Endodermal cell (in vitro differentiated cells): Measurements from ENCODE around the gene PELI3. TPM values are rescaled to one million over a fixed set of nuclear protein-coding genes. Genes with fewer than 3 reads are reported as not detected.
"Not testable (repeated sequence)": the region's sequence is repeated elsewhere in the genome, so short reads cannot be mapped to it uniquely, and the experiment has no call there.

Experiments
- DNase-seq: peaks from one replicate; pipeline ENCODE4 v3.0.0-alpha.2; 2017
- H3K27ac ChIP-seq: 2 replicates; pipeline ENCODE4 v1.5.1; 2013; ENCODE audit warnings: mild to moderate bottlenecking, low read depth, low read length, moderate library complexity
- H3K27me3 ChIP-seq: 2 replicates; pipeline ENCODE4 v1.6.1; 2013; ENCODE audit warnings: mild to moderate bottlenecking, low read length, moderate library complexity; ENCODE audit not compliant: insufficient read depth, control insufficient read depth, poor library complexity, severe bottlenecking
- H3K36me3 ChIP-seq: 2 replicates; pipeline ENCODE4 v1.7.0; 2013; ENCODE audit warnings: mild to moderate bottlenecking, low read length, moderate library complexity; ENCODE audit not compliant: control insufficient read depth, insufficient read depth
- H3K4me1 ChIP-seq: one replicate; pipeline ENCODE4 v1.7.0; 2013; ENCODE audit warnings: low read length; ENCODE audit not compliant: control insufficient read depth, insufficient read depth
- H3K4me3 ChIP-seq: 2 replicates; pipeline ENCODE4 v1.5.1; 2013; ENCODE audit warnings: mild to moderate bottlenecking, low read length, moderate library complexity
- H3K9ac ChIP-seq: 2 replicates; pipeline ENCODE4 v1.6.1; 2013; ENCODE audit warnings: mild to moderate bottlenecking, low read length, moderate library complexity; ENCODE audit not compliant: poor library complexity, severe bottlenecking; ENCODE audit errors: extremely low read depth
- H3K9me3 ChIP-seq: 2 replicates; pipeline ENCODE4 v1.6.1; 2013; ENCODE audit warnings: mild to moderate bottlenecking, low read length, moderate library complexity; ENCODE audit not compliant: control insufficient read depth
- H3K27ac Mint-ChIP-seq: 2 replicates; pipeline ENCODE4 v1.8.0; 2020; ENCODE audit warnings: mixed read lengths
- H3K27me3 Mint-ChIP-seq: 2 replicates; pipeline ENCODE4 v1.8.0; 2021; ENCODE audit warnings: mild to moderate bottlenecking, mixed read lengths; ENCODE audit not compliant: insufficient read depth
- H3K36me3 Mint-ChIP-seq: 2 replicates; pipeline ENCODE4 v1.8.0; 2020; ENCODE audit warnings: low read depth, mixed read lengths
- H3K4me1 Mint-ChIP-seq: 2 replicates; pipeline ENCODE4 v1.8.0; 2020; ENCODE audit warnings: mixed read lengths
- H3K4me3 Mint-ChIP-seq: 2 replicates; pipeline ENCODE4 v1.8.0; 2020; ENCODE audit warnings: mild to moderate bottlenecking, moderate library complexity, mixed read lengths
- H3K9me3 Mint-ChIP-seq: 2 replicates; pipeline ENCODE4 v1.8.0; 2020; ENCODE audit warnings: mild to moderate bottlenecking, mixed read lengths
- WGBS, 2 experiments: methylation state at CpG; one replicate each; pipeline versions ENCODE4 v1.1.5 to v1.1.7; 2013; ENCODE audit warnings: missing lambda C conversion rate in 2 of 2, mixed read lengths in 1 of 2; ENCODE audit not compliant: insufficient coverage in 1 of 2, insufficient read length in 1 of 2; 5-methylcytosine and 5-hydroxymethylcytosine counted together
- total RNA-seq, 2 donors: library from RNA; stranded (reverse); fragmentation: NEBNext Ultra II Directional in 1 of 2; extraction: Animal tissue kit (Norgen Biotek cat#: 25700) in 1 of 2; gene quantifications; 2 replicates in 1 of 2; 3 replicates in 1 of 2; pipeline ENCODE4 v1.2.1, GENCODE V29; 2021
- TF ChIP-seq, protein P1 (sequence below): fragments of 200-600 bp; sonication (generic); conservative IDR thresholded peaks from 2 replicates; pipeline ENCODE4 v1.5.0; 2021; ENCODE audit warnings: antibody characterized with exemption, mild to moderate bottlenecking

The PELI3 gene
- total RNA-seq, 2 donors from 2014 or later, result 9.0 to 12.4 TPM

DNA sequence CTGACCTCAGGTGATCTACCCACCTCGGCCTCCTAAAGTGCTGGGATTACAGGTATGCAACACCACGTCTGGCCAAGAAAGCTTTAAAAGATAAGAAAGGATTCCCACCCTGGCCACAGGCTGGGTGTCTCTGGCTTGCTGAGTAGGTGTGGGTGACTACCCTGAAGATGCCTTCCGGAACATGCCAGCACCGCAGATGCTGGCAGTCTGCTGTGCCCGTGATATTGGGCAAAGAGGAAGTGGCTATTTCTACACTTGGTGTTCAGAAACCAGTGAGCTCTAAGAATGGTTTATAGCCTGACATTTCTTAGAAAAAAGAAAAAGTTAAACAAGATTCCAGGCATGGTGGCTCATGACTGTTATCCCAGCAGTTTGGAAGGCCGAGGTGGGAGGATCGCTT is 34.1 kb upstream of the PELI3 start:
- 77 to 87% methylated on average over 7 of the region's 7 CpGs for WGBS, 2 experiments
- Mint-ChIP-seq H3K27ac (no peak overlapping the region), H3K4me1 (no peaks in the 10 kb centered on the region), H3K36me3 (peaks cover 31% of the 10 kb centered on the region), H3K4me3 (no peak overlapping the region), H3K27me3 (peaks cover 2% of the 10 kb centered on the region), H3K9me3 (no peaks in the 10 kb centered on the region)
- H3K4me1 ChIP-seq, result no peaks in the 10 kb centered on the region
- H3K9me3 ChIP-seq, result no peaks in the 10 kb centered on the region
- H3K27me3 ChIP-seq, result no peaks in the 10 kb centered on the region
- H3K9ac ChIP-seq, result no peak overlapping the region
- peaks cover 32% of the 10 kb centered on the region for H3K36me3 ChIP-seq
- H3K4me3 ChIP-seq, result no peak overlapping the region
- H3K27ac ChIP-seq, result no peak overlapping the region
- TF ChIP-seq, protein P1, sequence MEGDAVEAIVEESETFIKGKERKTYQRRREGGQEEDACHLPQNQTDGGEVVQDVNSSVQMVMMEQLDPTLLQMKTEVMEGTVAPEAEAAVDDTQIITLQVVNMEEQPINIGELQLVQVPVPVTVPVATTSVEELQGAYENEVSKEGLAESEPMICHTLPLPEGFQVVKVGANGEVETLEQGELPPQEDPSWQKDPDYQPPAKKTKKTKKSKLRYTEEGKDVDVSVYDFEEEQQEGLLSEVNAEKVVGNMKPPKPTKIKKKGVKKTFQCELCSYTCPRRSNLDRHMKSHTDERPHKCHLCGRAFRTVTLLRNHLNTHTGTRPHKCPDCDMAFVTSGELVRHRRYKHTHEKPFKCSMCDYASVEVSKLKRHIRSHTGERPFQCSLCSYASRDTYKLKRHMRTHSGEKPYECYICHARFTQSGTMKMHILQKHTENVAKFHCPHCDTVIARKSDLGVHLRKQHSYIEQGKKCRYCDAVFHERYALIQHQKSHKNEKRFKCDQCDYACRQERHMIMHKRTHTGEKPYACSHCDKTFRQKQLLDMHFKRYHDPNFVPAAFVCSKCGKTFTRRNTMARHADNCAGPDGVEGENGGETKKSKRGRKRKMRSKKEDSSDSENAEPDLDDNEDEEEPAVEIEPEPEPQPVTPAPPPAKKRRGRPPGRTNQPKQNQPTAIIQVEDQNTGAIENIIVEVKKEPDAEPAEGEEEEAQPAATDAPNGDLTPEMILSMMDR, result no peak
- no peak for DNase-seq

DNA sequence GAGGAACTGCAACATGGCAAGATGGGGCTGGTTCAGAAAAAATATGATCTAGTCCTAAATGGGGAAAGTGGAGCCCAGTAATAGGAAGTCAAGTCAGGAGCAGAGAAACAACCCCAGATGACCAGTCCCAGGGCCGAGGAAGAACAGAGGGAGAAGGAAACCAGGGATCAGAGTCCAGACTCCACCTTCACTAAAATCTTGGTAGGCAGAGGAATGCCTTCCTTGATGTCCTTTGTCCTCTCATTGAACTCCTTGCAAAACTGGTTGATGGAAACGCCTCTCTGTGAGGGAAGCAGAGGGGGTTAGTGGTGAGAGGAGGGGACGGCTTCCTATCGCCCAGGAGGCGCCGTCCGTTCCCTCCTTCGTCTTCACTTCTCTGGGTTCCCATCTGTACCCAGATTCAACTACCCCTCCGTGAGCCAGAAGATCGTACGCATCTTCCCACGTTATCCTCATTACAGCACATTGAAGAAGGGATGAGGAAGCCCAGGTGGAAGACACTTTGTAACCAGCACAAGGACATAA is 28.7 kb upstream of the PELI3 start:
- Histone ChIP-seq H3K4me3 (peak overlapping the region; percentile 96), H3K9ac (peak overlapping the region; percentile 85), H3K36me3 (peaks cover 28% of the 10 kb centered on the region), H3K4me1 (no peaks in the 10 kb centered on the region), H3K27me3 (no peaks in the 10 kb centered on the region), H3K9me3 (peaks cover under 1% of the 10 kb centered on the region), H3K27ac (no peak overlapping the region)
- Mint-ChIP-seq H3K27me3 (peaks cover under 1% of the 10 kb centered on the region), H3K27ac (peak overlapping the region; percentile 100), H3K4me1 (peaks cover 7% of the 10 kb centered on the region), H3K36me3 (peaks cover 26% of the 10 kb centered on the region), H3K9me3 (peaks cover 17% of the 10 kb centered on the region), H3K4me3 (peak overlapping the region; percentile 89)
- no peak for DNase-seq
- 8 to 40% methylated on average over 2 to 12 of the region's 12 CpGs for WGBS, 2 experiments
- TF ChIP-seq, protein P1, result no peak

GRCh38 chr11:66438504-66439466 is 27.9 kb upstream of the PELI3 start, which contains the start of gene MRPL11:
MRPL11 (minus strand) TSS chr11:66438848; CDS start chr11:66438754, 94 bp downstream.
- H3K9me3 Mint-ChIP-seq, result peaks cover 24% of the 10 kb centered on the region
- peak within 1 kb of the TSS; percentile 89 for H3K4me3 Mint-ChIP-seq

GRCh38 chr11:66440101-66440939 is 26.4 kb upstream of the PELI3 start:
- H3K4me1 Mint-ChIP-seq, H3K9ac ChIP-seq, H3K27me3 ChIP-seq, H3K4me1 ChIP-seq, H3K4me3 Mint-ChIP-seq, H3K27ac ChIP-seq, H3K27ac Mint-ChIP-seq, DNase-seq, H3K4me3 ChIP-seq, H3K27me3 Mint-ChIP-seq: not testable (repeated sequence)
- H3K9me3 Mint-ChIP-seq, result peaks cover 32% of the 10 kb centered on the region
- H3K36me3 ChIP-seq, result peaks cover 19% of the 10 kb centered on the region
- peaks cover 17% of the 10 kb centered on the region for H3K36me3 Mint-ChIP-seq
- 91 to 95% methylated on average over 9 to 29 of the region's 29 CpGs for WGBS, 2 experiments
- H3K9me3 ChIP-seq, result peaks cover 18% of the 10 kb centered on the region

More at GRCh38 chr11:66438504-66439466, 27.9 kb upstream of the PELI3 start, which contains the start of gene MRPL11:
- DNase-seq, result peak; percentile 98
- H3K36me3 Mint-ChIP-seq, result peaks cover 24% of the 10 kb centered on the region
- H3K27me3 Mint-ChIP-seq, result peaks cover 3% of the 10 kb centered on the region
- WGBS, 2 experiments, result 10 to 13% methylated on average over 22 to 45 of the region's 45 CpGs
- Histone ChIP-seq H3K27ac (peak within 1 kb of the TSS; percentile 85), H3K9ac (peak within 1 kb of the TSS; percentile 85), H3K27me3 (no peaks in the 10 kb centered on the region), H3K36me3 (peaks cover 26% of the 10 kb centered on the region), H3K4me1 (no peaks in the 10 kb centered on the region), H3K4me3 (peak within 1 kb of the TSS; percentile 96), H3K9me3 (peaks cover 8% of the 10 kb centered on the region)
- peaks cover 7% of the 10 kb centered on the region for H3K4me1 Mint-ChIP-seq
- TF ChIP-seq, protein P1, result peak; percentile 72
- H3K27ac Mint-ChIP-seq, result peak within 1 kb of the TSS; percentile 100
